ENCODE measurements around the gene SCN2A.

The SCN2A gene

GRCh38 chr2:165277295-165277694, 38.1 kb downstream of the SCN2A start:
- Histone ChIP-seq H3K27me3 (ENCODE audit: insufficient read depth, low read length, poor library complexity) (no peaks in the 10 kb centered on the region), H2BK5ac (ENCODE audit: low read length) (no peak overlapping the region), H4K5ac (ENCODE audit: low read length) (no peak overlapping the region), H3K4me1 (ENCODE audit: control insufficient read depth, low read depth, low read length) (no peaks in the 10 kb centered on the region), H3K79me2 (ENCODE audit: control insufficient read depth, insufficient read depth, low read length) (no peaks in the 10 kb centered on the region), H2BK120ac (ENCODE audit: low read depth, low read length) (no peak overlapping the region), H2BK15ac (replicated peaks; ENCODE audit: low read depth) (no peak overlapping the region), H2AK5ac (ENCODE audit: low read length) (no peak overlapping the region), H4K8ac (ENCODE audit: low read depth, low read length) (no peak overlapping the region), H3K18ac (ENCODE audit: low read length) (no peak overlapping the region), H3K4me2 (ENCODE audit: low read length) (no peak overlapping the region), H3K4ac (ENCODE audit: low read depth, low read length) (no peak overlapping the region), H3K4me3 (ENCODE audit: low read length) (no peak overlapping the region), H3K27ac (ENCODE audit: low read depth, low read length) (no peak overlapping the region), H3K36me3 (ENCODE audit: control insufficient read depth, insufficient read depth, low read length) (no peaks in the 10 kb centered on the region), H3K9ac (ENCODE audit: low read length) (no peak overlapping the region), H3K79me1 (ENCODE audit: low read length) (no peaks in the 10 kb centered on the region), H3K23ac (ENCODE audit: low read length) (no peak overlapping the region), H3K56ac (ENCODE audit: low read length) (no peak overlapping the region)
- DNase-seq = no peak

- no peak overlapping the region for H2AK5ac ChIP-seq (ENCODE audit: low read length)
- DNase-seq = peak; percentile 15
- WGBS (ENCODE audit: extremely low coverage, insufficient coverage, low lambda C conversion rate) = no CpG with 5 or more reads among the region's 5 CpGs
- H3K4ac ChIP-seq (ENCODE audit: low read depth, low read length) = no peak overlapping the region
- H3K36me3 ChIP-seq (ENCODE audit: control insufficient read depth, insufficient read depth, low read length) = no peaks in the 10 kb centered on the region
- no peak overlapping the region for H3K4me2 ChIP-seq (ENCODE audit: low read length)
- H3K18ac ChIP-seq (ENCODE audit: low read length) = no peak overlapping the region
- H2BK5ac ChIP-seq (ENCODE audit: low read length) = no peak overlapping the region
- H4K8ac ChIP-seq (ENCODE audit: low read depth, low read length) = no peak overlapping the region
- no peak overlapping the region for H3K56ac ChIP-seq (ENCODE audit: low read length)
- no peaks in the 10 kb centered on the region for H3K4me1 ChIP-seq (ENCODE audit: control insufficient read depth, low read depth, low read length)
- H3K27ac ChIP-seq (ENCODE audit: low read depth, low read length) = no peak overlapping the region
- no peaks in the 10 kb centered on the region for H3K79me2 ChIP-seq (ENCODE audit: control insufficient read depth, insufficient read depth, low read length)
- no peak overlapping the region for H3K23ac ChIP-seq (ENCODE audit: low read length)
- H3K4me3 ChIP-seq (ENCODE audit: low read length) = no peak overlapping the region
- no peak overlapping the region for H4K5ac ChIP-seq (ENCODE audit: low read length)
- H3K79me1 ChIP-seq (ENCODE audit: low read length) = no peaks in the 10 kb centered on the region
- no peak overlapping the region for H3K9ac ChIP-seq (ENCODE audit: low read length)
- H3K27me3 ChIP-seq (ENCODE audit: insufficient read depth, low read length, poor library complexity) = no peaks in the 10 kb centered on the region
- H2BK120ac ChIP-seq (ENCODE audit: low read depth, low read length) = no peak overlapping the region
- H2BK15ac ChIP-seq (replicated peaks; ENCODE audit: low read depth) = no peak overlapping the region
These were observed 38.8 kb downstream of the SCN2A start for GRCh38 chr2:165277860-165278656.

- Histone ChIP-seq H3K4me3 (ENCODE audit: low read length) (no peak overlapping the region), H3K23ac (ENCODE audit: low read length) (no peak overlapping the region), H3K56ac (ENCODE audit: low read length) (no peak overlapping the region), H2BK5ac (ENCODE audit: low read length) (no peak overlapping the region), H2BK15ac (replicated peaks; ENCODE audit: low read depth) (no peak overlapping the region), H3K4ac (ENCODE audit: low read depth, low read length) (no peak overlapping the region), H3K79me2 (ENCODE audit: control insufficient read depth, insufficient read depth, low read length) (no peaks in the 10 kb centered on the region), H2BK120ac (ENCODE audit: low read depth, low read length) (no peak overlapping the region), H3K27ac (ENCODE audit: low read depth, low read length) (no peak overlapping the region), H3K36me3 (ENCODE audit: control insufficient read depth, insufficient read depth, low read length) (no peaks in the 10 kb centered on the region), H3K27me3 (ENCODE audit: insufficient read depth, low read length, poor library complexity) (no peaks in the 10 kb centered on the region), H3K9ac (ENCODE audit: low read length) (no peak overlapping the region), H3K4me2 (ENCODE audit: low read length) (no peak overlapping the region), H4K8ac (ENCODE audit: low read depth, low read length) (no peak overlapping the region), H3K18ac (ENCODE audit: low read length) (no peak overlapping the region), H3K4me1 (ENCODE audit: control insufficient read depth, low read depth, low read length) (no peaks in the 10 kb centered on the region), H3K79me1 (ENCODE audit: low read length) (no peaks in the 10 kb centered on the region), H2AK5ac (ENCODE audit: low read length) (no peak overlapping the region), H4K5ac (ENCODE audit: low read length) (no peak overlapping the region)
- no peak for DNase-seq
- no CpG with 5 or more reads among the region's 4 CpGs for WGBS (ENCODE audit: extremely low coverage, insufficient coverage, low lambda C conversion rate)
These were observed 41.1 kb downstream of the SCN2A start for GRCh38 chr2:165280356-165280755.

- Histone ChIP-seq H2BK120ac (ENCODE audit: low read depth, low read length) (no peak overlapping the region), H4K8ac (ENCODE audit: low read depth, low read length) (no peak overlapping the region), H3K79me2 (ENCODE audit: control insufficient read depth, insufficient read depth, low read length) (no peaks in the 10 kb centered on the region), H3K4me1 (ENCODE audit: control insufficient read depth, low read depth, low read length) (no peaks in the 10 kb centered on the region), H3K56ac (ENCODE audit: low read length) (no peak overlapping the region), H3K9ac (ENCODE audit: low read length) (no peak overlapping the region), H3K4ac (ENCODE audit: low read depth, low read length) (no peak overlapping the region), H3K27ac (ENCODE audit: low read depth, low read length) (no peak overlapping the region), H2AK5ac (ENCODE audit: low read length) (no peak overlapping the region), H3K18ac (ENCODE audit: low read length) (no peak overlapping the region), H4K5ac (ENCODE audit: low read length) (no peak overlapping the region), H2BK15ac (replicated peaks; ENCODE audit: low read depth) (no peak overlapping the region), H3K23ac (ENCODE audit: low read length) (no peak overlapping the region), H3K4me3 (ENCODE audit: low read length) (no peak overlapping the region), H3K4me2 (ENCODE audit: low read length) (no peak overlapping the region), H3K36me3 (ENCODE audit: control insufficient read depth, insufficient read depth, low read length) (no peaks in the 10 kb centered on the region), H2BK5ac (ENCODE audit: low read length) (no peak overlapping the region), H3K79me1 (ENCODE audit: low read length) (no peaks in the 10 kb centered on the region), H3K27me3 (ENCODE audit: insufficient read depth, low read length, poor library complexity) (no peaks in the 10 kb centered on the region)
- no CpG with 5 or more reads among the region's 4 CpGs for WGBS (ENCODE audit: extremely low coverage, insufficient coverage, low lambda C conversion rate)
- no peak for DNase-seq
These were observed 42.2 kb downstream of the SCN2A start for GRCh38 chr2:165281387-165281786.

- Histone ChIP-seq H3K18ac (ENCODE audit: low read length) (no peak overlapping the region), H4K5ac (ENCODE audit: low read length) (no peak overlapping the region), H3K4ac (ENCODE audit: low read depth, low read length) (no peak overlapping the region), H3K79me1 (ENCODE audit: low read length) (no peaks in the 10 kb centered on the region), H3K27ac (ENCODE audit: low read depth, low read length) (no peak overlapping the region), H3K56ac (ENCODE audit: low read length) (no peak overlapping the region), H2BK5ac (ENCODE audit: low read length) (no peak overlapping the region), H3K79me2 (ENCODE audit: control insufficient read depth, insufficient read depth, low read length) (no peaks in the 10 kb centered on the region), H3K4me3 (ENCODE audit: low read length) (no peak overlapping the region), H2AK5ac (ENCODE audit: low read length) (no peak overlapping the region), H2BK15ac (replicated peaks; ENCODE audit: low read depth) (no peak overlapping the region), H3K27me3 (ENCODE audit: insufficient read depth, low read length, poor library complexity) (no peaks in the 10 kb centered on the region), H3K36me3 (ENCODE audit: control insufficient read depth, insufficient read depth, low read length) (no peaks in the 10 kb centered on the region), H2BK120ac (ENCODE audit: low read depth, low read length) (no peak overlapping the region), H4K8ac (ENCODE audit: low read depth, low read length) (no peak overlapping the region), H3K4me2 (ENCODE audit: low read length) (no peak overlapping the region), H3K4me1 (ENCODE audit: control insufficient read depth, low read depth, low read length) (no peaks in the 10 kb centered on the region), H3K23ac (ENCODE audit: low read length) (no peak overlapping the region), H3K9ac (ENCODE audit: low read length) (no peak overlapping the region)
- no peak for DNase-seq
- WGBS (ENCODE audit: extremely low coverage, insufficient coverage, low lambda C conversion rate) = no CpG with 5 or more reads among the region's 1 CpG
These were observed 44.1 kb downstream of the SCN2A start for GRCh38 chr2:165283342-165283741.

All from mesendoderm (in vitro differentiated cells).